ENCODE data around the gene SUSD6. TPM values are rescaled to one million over a fixed set of nuclear protein-coding genes. Genes with fewer than 3 reads are reported as not detected.
"Not testable (repeated sequence)": the region's sequence is repeated elsewhere in the genome, so short reads cannot be mapped to it uniquely, and the experiment has no call there.

Gene SUSD6
- total RNA-seq, 1 experiment from 2014 or later = 4.8 TPM

- no peak for DNase-seq (ENCODE audit: low read depth)
Observed at GRCh38 chr14:69712599-69713088, 101.2 kb downstream of the SUSD6 start.

- no peak for DNase-seq (ENCODE audit: low read depth)
Observed at GRCh38 chr14:69713209-69713781, 101.9 kb downstream of the SUSD6 start.

- DNase-seq (ENCODE audit: low read depth) = no peak
Observed at GRCh38 chr14:69713993-69714679, 102.7 kb downstream of the SUSD6 start.

GRCh38 chr14:69715725-69716477, 104.5 kb downstream of the SUSD6 start:
- DNase-seq (ENCODE audit: low read depth) = peak; percentile 63

GRCh38 chr14:69716478-69717187, 105.2 kb downstream of the SUSD6 start:
- peak; percentile 84 for DNase-seq (ENCODE audit: low read depth)

- not testable (repeated sequence) for DNase-seq (ENCODE audit: low read depth)
Observed at GRCh38 chr14:69718614-69719013, 107.2 kb downstream of the SUSD6 start.

- peak; percentile 69 for DNase-seq (ENCODE audit: low read depth)
Observed at GRCh38 chr14:69719501-69719951, 108.1 kb downstream of the SUSD6 start.

GRCh38 chr14:69720912-69721311, 109.5 kb downstream of the SUSD6 start:
- DNase-seq (ENCODE audit: low read depth) = no peak

- DNase-seq (ENCODE audit: low read depth) = peak; percentile 82
Observed at GRCh38 chr14:69726761-69727511, 115.5 kb downstream of the SUSD6 start.

GRCh38 chr14:69727860-69728259, 116.5 kb downstream of the SUSD6 start:
- no peak for DNase-seq (ENCODE audit: low read depth)

GRCh38 chr14:69731919-69732598, 120.7 kb downstream of the SUSD6 start:
- not testable (repeated sequence) for DNase-seq (ENCODE audit: low read depth)

- not testable (repeated sequence) for DNase-seq (ENCODE audit: low read depth)
Observed at GRCh38 chr14:69736405-69736804, 125.0 kb downstream of the SUSD6 start.

GRCh38 chr14:69741055-69741454, 129.7 kb downstream of the SUSD6 start:
- no peak for DNase-seq (ENCODE audit: low read depth)

- DNase-seq (ENCODE audit: low read depth) = no peak
Observed at GRCh38 chr14:69749956-69750355, 138.6 kb downstream of the SUSD6 start.

- DNase-seq (ENCODE audit: low read depth) = no peak
Observed at GRCh38 chr14:69750495-69750894, 139.1 kb downstream of the SUSD6 start.

GRCh38 chr14:69752773-69753172, 141.4 kb downstream of the SUSD6 start:
- DNase-seq (ENCODE audit: low read depth) = no peak

- DNase-seq (ENCODE audit: low read depth) = no peak
Observed at GRCh38 chr14:69753860-69754259, 142.5 kb downstream of the SUSD6 start.

GRCh38 chr14:69754487-69754886, 143.1 kb downstream of the SUSD6 start:
- no peak for DNase-seq (ENCODE audit: low read depth)

- no peak for DNase-seq (ENCODE audit: low read depth)
Observed at GRCh38 chr14:69755296-69755695, 143.9 kb downstream of the SUSD6 start.

- no peak for DNase-seq (ENCODE audit: low read depth)
Observed at GRCh38 chr14:69755784-69756183, 144.4 kb downstream of the SUSD6 start.

GRCh38 chr14:69756298-69756697, 144.9 kb downstream of the SUSD6 start:
- no peak for DNase-seq (ENCODE audit: low read depth)
